ENCODE measurements around the gene XPO6.

- no peak for TF ChIP-seq CTCF (IDR thresholded peaks at IDR 0.05)
- TF ChIP-seq POLR2A (IDR thresholded peaks at IDR 0.05) = no peak
These were observed 30.2 kb upstream of the XPO6 start for GRCh38 chr16:28241924-28242323.
